HG02840 (cell line): ENCODE data around the gene WWC1.
"Not testable (repeated sequence)": the region's sequence is repeated elsewhere in the genome, so short reads cannot be mapped to it uniquely, and the experiment has no call there.

Experiments used
- ATAC-seq: cut with Tn5 transposase; IDR thresholded peaks from one replicate; pipeline ENCODE4 v1.9.1; 2021; ENCODE audit warnings: mild to moderate bottlenecking, moderate library complexity, moderate number of reproducible peaks; ENCODE audit not compliant: unreplicated experiment, low FRiP score

WWC1 gene

GRCh38 chr5:168285696-168286095, 5.7 kb upstream of the WWC1 start:
- ATAC-seq: no peak

GRCh38 chr5:168286386-168286785, 5.1 kb upstream of the WWC1 start:
- no peak for ATAC-seq

GRCh38 chr5:168286863-168287262, 4.6 kb upstream of the WWC1 start:
- ATAC-seq: not testable (repeated sequence)

GRCh38 chr5:168287362-168287761, 4.1 kb upstream of the WWC1 start:
- ATAC-seq: no peak

- ATAC-seq: no peak
Observed at GRCh38 chr5:168288349-168289245, 2.8 kb upstream of the WWC1 start.

- no peak for ATAC-seq
Observed at GRCh38 chr5:168290902-168291341, 523 bp upstream of the WWC1 start.

GRCh38 chr5:168291964-168292785, 730 bp downstream of the WWC1 start:
- ATAC-seq: peak; percentile 23

GRCh38 chr5:168292786-168293696, 1.6 kb downstream of the WWC1 start:
- ATAC-seq: no peak

GRCh38 chr5:168295574-168296201, 4.2 kb downstream of the WWC1 start:
- ATAC-seq: no peak

- ATAC-seq: no peak
Observed at GRCh38 chr5:168296682-168297081, 5.2 kb downstream of the WWC1 start.

- ATAC-seq: no peak
Observed at GRCh38 chr5:168298949-168299348, 7.5 kb downstream of the WWC1 start.

GRCh38 chr5:168299372-168299771, 7.9 kb downstream of the WWC1 start:
- no peak for ATAC-seq

GRCh38 chr5:168300326-168301182, 9.1 kb downstream of the WWC1 start:
- no peak for ATAC-seq

- no peak for ATAC-seq
Observed at GRCh38 chr5:168301593-168302390, 10.3 kb downstream of the WWC1 start.

- no peak for ATAC-seq
Observed at GRCh38 chr5:168302785-168303184, 11.3 kb downstream of the WWC1 start.

GRCh38 chr5:168303393-168304025, 12.1 kb downstream of the WWC1 start:
- ATAC-seq: no peak

- ATAC-seq: no peak
Observed at GRCh38 chr5:168304349-168304748, 12.9 kb downstream of the WWC1 start.

- ATAC-seq: no peak
Observed at GRCh38 chr5:168305281-168305680, 13.8 kb downstream of the WWC1 start.
